ENCODE results near the gene FRS3. TPM values are rescaled to one million over a fixed set of nuclear protein-coding genes. Genes with fewer than 3 reads are reported as not detected.

FRS3 gene
- total and polyA plus RNA-seq, 2 experiments from 2014 or later = 1.3 to 3.3 TPM

DNA sequence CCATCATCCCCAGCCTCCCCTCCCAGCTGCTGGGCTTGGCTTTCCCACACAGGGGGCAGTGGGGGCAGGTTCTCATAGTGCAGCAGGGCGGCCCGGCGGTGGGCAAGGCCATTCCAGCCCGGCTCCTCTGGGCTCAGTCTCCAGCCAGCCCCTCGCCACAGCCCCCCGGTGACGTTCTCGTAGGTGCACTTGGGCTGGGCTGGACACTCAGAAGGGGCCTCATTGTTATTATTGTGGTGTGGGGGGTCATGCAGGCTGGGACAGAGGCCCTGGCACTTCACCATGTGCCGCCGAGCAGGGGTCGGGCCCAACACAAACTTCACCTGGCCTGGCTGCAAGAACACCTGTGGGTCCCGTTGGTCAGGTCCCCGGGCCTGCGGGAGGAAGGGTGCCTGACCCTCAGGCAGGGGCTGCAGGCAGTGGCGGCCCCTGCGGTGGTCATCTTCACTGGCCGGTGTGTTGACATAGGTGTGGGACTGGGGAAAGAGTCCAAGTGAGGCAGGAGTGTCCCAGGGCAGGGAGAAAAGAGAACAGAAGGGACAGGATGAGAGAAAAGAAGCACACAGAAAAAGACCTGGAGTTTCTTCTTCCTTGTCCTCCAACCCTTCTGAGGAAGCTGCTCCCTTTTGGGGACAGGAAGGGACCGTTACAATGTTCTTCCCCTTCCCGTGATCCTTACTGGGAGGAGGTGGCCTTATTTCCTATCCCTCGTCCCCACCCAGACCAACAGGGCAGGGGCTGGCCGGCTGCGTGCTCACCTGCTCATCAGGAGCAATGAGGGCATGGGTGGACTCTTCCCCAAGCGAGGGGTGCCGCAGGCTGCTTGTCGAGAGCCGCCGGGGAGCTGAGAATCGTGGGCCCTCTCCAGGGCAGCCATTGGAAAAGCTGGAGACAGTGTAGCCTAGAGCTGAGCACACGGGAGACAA lies 8.4 kb downstream of the FRS3 start:
- Histone ChIP-seq H2AFZ (no peak overlapping the region), H3K27ac (ENCODE audit: low read depth) (no peak overlapping the region), H3K27me3 (ENCODE audit: insufficient read depth) (no peaks in the 10 kb centered on the region), H4K20me1 (replicated peaks; ENCODE audit: insufficient read depth) (no peaks in the 10 kb centered on the region), H3K9me2 (ENCODE audit: insufficient read depth) (no peaks in the 10 kb centered on the region), H3K79me2 (replicated peaks; ENCODE audit: insufficient read depth) (no peaks in the 10 kb centered on the region), H3K4me1 (ENCODE audit: insufficient read depth) (no peaks in the 10 kb centered on the region), H3K4me3 (no peak overlapping the region), H3F3A (replicated peaks; ENCODE audit: low read depth) (no peaks in the 10 kb centered on the region), H3K4me2 (no peak overlapping the region), H3K36me3 (ENCODE audit: insufficient read depth) (no peaks in the 10 kb centered on the region; the same call in 1 of the 2 replicates)
- DNase-seq (ENCODE audit: low spot score) (no peak), ATAC-seq (no peak)
- H3K4me1 Mint-ChIP-seq = peaks cover 9% of the 10 kb centered on the region
- H3K27me3 Mint-ChIP-seq (ENCODE audit: insufficient read depth, low read depth, poor library complexity) = peaks cover 8% of the 10 kb centered on the region
- TF ChIP-seq, protein P1, sequence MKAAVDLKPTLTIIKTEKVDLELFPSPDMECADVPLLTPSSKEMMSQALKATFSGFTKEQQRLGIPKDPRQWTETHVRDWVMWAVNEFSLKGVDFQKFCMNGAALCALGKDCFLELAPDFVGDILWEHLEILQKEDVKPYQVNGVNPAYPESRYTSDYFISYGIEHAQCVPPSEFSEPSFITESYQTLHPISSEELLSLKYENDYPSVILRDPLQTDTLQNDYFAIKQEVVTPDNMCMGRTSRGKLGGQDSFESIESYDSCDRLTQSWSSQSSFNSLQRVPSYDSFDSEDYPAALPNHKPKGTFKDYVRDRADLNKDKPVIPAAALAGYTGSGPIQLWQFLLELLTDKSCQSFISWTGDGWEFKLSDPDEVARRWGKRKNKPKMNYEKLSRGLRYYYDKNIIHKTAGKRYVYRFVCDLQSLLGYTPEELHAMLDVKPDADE (IDR thresholded peaks at IDR 0.05) = no peak
- no peak for TF ChIP-seq STAT1 (IDR thresholded peaks at IDR 0.05; ENCODE audit: unreplicated experiment)
- no peak for TF ChIP-seq POLR2AphosphoS5 (IDR thresholded peaks at IDR 0.05; ENCODE audit: low read depth)
- H3K36me3 Mint-ChIP-seq (ENCODE audit: low read depth) = peaks cover 24% of the 10 kb centered on the region
- no peak overlapping the region for H3K4me3 Mint-ChIP-seq
- no peaks in the 10 kb centered on the region for H3K9me3 Mint-ChIP-seq
- H3K27ac Mint-ChIP-seq = no peak overlapping the region

DNA sequence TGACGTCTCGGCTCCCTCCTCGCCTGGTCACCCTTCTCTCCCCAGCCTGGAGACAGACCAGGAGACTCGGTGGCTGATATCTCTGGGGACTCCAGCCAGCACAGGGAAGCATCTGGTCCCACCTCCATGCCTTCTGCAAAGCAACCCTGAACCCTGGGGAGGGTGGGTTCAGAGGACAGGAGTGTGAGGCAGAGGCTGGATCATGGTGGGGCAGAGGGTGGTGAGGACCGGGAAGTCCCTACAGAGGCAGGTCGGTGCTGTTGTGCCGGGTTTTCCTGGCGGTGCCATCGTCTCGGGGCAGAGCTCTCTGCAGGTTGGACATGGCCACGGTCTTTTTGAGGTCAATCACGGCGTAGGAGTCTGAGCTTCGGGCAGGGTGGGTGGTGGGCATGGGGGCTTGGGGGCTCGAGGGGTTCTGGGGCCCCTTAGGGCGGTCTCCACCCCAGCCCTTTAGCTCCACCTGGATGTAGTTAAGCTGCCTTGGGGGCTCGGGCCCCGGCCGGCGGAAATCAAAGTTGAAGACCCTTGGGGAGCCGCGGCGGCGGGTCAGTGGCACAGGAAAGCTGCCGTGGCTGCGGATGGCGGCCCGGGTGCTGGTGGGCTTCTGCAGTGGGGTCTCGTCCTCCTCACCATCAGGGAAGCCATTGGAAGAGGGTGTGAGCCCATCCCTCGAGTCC lies 9.2 kb downstream of the FRS3 start:
- Histone ChIP-seq H3K36me3 (ENCODE audit: insufficient read depth) (no peaks in the 10 kb centered on the region; the same call in 1 of the 2 replicates), H3K27ac (ENCODE audit: low read depth) (no peak overlapping the region), H3K4me2 (no peak overlapping the region), H3K4me3 (no peak overlapping the region), H2AFZ (no peak overlapping the region), H3K9me2 (ENCODE audit: insufficient read depth) (no peaks in the 10 kb centered on the region), H4K20me1 (replicated peaks; ENCODE audit: insufficient read depth) (no peaks in the 10 kb centered on the region), H3K4me1 (ENCODE audit: insufficient read depth) (no peaks in the 10 kb centered on the region), H3K27me3 (ENCODE audit: insufficient read depth) (no peaks in the 10 kb centered on the region), H3F3A (replicated peaks; ENCODE audit: low read depth) (no peaks in the 10 kb centered on the region), H3K79me2 (replicated peaks; ENCODE audit: insufficient read depth) (no peaks in the 10 kb centered on the region)
- DNase-seq (ENCODE audit: low spot score) (no peak), ATAC-seq (no peak)
- H3K36me3 Mint-ChIP-seq (ENCODE audit: low read depth) = peaks cover 24% of the 10 kb centered on the region
- H3K4me1 Mint-ChIP-seq = peaks cover 9% of the 10 kb centered on the region
- H3K27me3 Mint-ChIP-seq (ENCODE audit: insufficient read depth, low read depth, poor library complexity) = peaks cover 7% of the 10 kb centered on the region
- H3K4me3 Mint-ChIP-seq = no peak overlapping the region
- TF ChIP-seq STAT1 (IDR thresholded peaks at IDR 0.05; ENCODE audit: unreplicated experiment) = no peak
- TF ChIP-seq POLR2AphosphoS5 (IDR thresholded peaks at IDR 0.05; ENCODE audit: low read depth) = no peak
- no peaks in the 10 kb centered on the region for H3K9me3 Mint-ChIP-seq
- no peak overlapping the region for H3K27ac Mint-ChIP-seq

DNA sequence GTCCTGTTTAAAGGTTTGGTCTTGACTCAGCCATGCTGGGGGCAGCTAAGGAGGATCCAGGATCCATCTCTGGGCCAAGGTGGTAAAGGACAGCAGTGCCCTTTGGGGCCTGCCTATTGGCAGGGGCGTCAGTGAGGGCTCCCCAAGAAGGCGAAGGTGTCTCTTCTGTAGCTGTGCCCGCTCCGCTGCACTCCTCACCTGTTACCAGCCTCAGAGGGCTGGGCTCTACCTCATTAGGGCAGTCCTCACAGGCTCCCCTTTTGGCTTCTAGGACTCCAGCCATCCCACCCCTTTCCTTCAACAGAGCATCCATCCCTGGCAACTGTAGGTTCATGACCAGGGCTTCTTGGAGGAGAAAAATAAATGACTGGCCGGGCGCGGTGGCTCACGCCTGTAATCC lies 10.3 kb downstream of the FRS3 start:
- Mint-ChIP-seq H3K4me1 (peaks cover 9% of the 10 kb centered on the region), H3K27ac (no peak overlapping the region), H3K9me3 (no peaks in the 10 kb centered on the region), H3K4me3 (no peak overlapping the region), H3K36me3 (ENCODE audit: low read depth) (peaks cover 17% of the 10 kb centered on the region), H3K27me3 (ENCODE audit: insufficient read depth, low read depth, poor library complexity) (peaks cover 2% of the 10 kb centered on the region)
- H3F3A ChIP-seq (replicated peaks; ENCODE audit: low read depth) = no peaks in the 10 kb centered on the region
- no peaks in the 10 kb centered on the region for H3K79me2 ChIP-seq (replicated peaks; ENCODE audit: insufficient read depth)
- ATAC-seq = no peak
- no peak overlapping the region for H3K4me2 ChIP-seq
- no peaks in the 10 kb centered on the region for H3K27me3 ChIP-seq (ENCODE audit: insufficient read depth)
- no peaks in the 10 kb centered on the region for H4K20me1 ChIP-seq (replicated peaks; ENCODE audit: insufficient read depth)
- no peak overlapping the region for H2AFZ ChIP-seq
- no peaks in the 10 kb centered on the region for H3K4me1 ChIP-seq (ENCODE audit: insufficient read depth)
- no peak overlapping the region for H3K27ac ChIP-seq (ENCODE audit: low read depth)
- no peak for DNase-seq (ENCODE audit: low spot score)
- no peaks in the 10 kb centered on the region; the same call in 1 of the 2 replicates for H3K36me3 ChIP-seq (ENCODE audit: insufficient read depth)
- H3K9me2 ChIP-seq (ENCODE audit: insufficient read depth) = no peaks in the 10 kb centered on the region
- H3K4me3 ChIP-seq = no peak overlapping the region
- TF ChIP-seq CREB1 (CRISPR knock-in tag; IDR thresholded peaks at IDR 0.05; ENCODE audit: low read depth) (no peak), ZNF114 (CRISPR knock-in tag; IDR thresholded peaks at IDR 0.05) (no peak)
- TF ChIP-seq, protein P1 (IDR thresholded peaks at IDR 0.05) = no peak

Measured in GM23338 (cell line).